HCT116 (cell line): ENCODE measurements around the gene FNDC5. TPM values are rescaled to one million over a fixed set of nuclear protein-coding genes. Genes with fewer than 3 reads are reported as not detected.

Source experiments
- ATAC-seq: fragments of 200-7000 bp; cut with Tn5 transposase; 2 replicates; pipeline ENCODE4 v1.9.1; 2020; ENCODE audit warnings: mild to moderate bottlenecking, moderate library complexity
- BruUV-seq: library from RNA; stranded (reverse); fragments of 400-500 nt; replicated peaks from 2 replicates; lab custom pipeline; 2021; lab: Mats Ljungman, UMichigan
- CTCF ChIA-PET: fragments of 300-600 bp; sonication (Branson Sonifier 250); formaldehyde crosslinking; loops from one replicate; lab custom pipeline; 2021; ENCODE audit warnings: antibody characterized with exemption; lab: Charles Lee
- POLR2A ChIA-PET: fragments of 300-600, 350-600 bp; sonication (Branson Sonifier 250); formaldehyde crosslinking; loops from one replicate; lab custom pipeline; 2021; ENCODE audit warnings: antibody characterized with exemption; lab: Charles Lee
- RAD21 ChIA-PET, 2 experiments: fragments of 300-600 bp; sonication (Branson Sonifier 250); formaldehyde crosslinking; loops; one replicate each; lab custom pipeline; 2023; ENCODE audit warnings: low total read pairs in 2 of 2; ENCODE audit not compliant: uncharacterized antibody in 2 of 2, unreplicated experiment in 2 of 2, low non-redundant PET in 1 of 2; lab: Charles Lee
- DNase-seq: peaks from one replicate; pipeline ENCODE4 v3.0.0-alpha.2; 2010; ENCODE audit warnings: low read depth, low spot score
- H2AFZ ChIP-seq: fragments of 200-600 bp; shearing (Covaris generic), sonication (generic); 2 replicates; pipeline ENCODE4 v1.6.1; 2017; ENCODE audit warnings: low read depth, mixed run types, mixed read lengths, antibody characterized with exemption, low read length; ENCODE audit not compliant: poor library complexity, severe bottlenecking
- H3K27ac ChIP-seq: 2 replicates; pipeline ENCODE4 v1.5.1; 2012; ENCODE audit warnings: low read depth, low read length
- H3K27me3 ChIP-seq: fragments of 200-600 bp; sonication (generic); 2 replicates; pipeline ENCODE4 v1.6.1; 2016; ENCODE audit warnings: mixed run types, low read length, mixed read lengths; ENCODE audit not compliant: insufficient read depth
- H3K36me3 ChIP-seq, 2 experiments: fragments of 200-500 bp in 1 of 2; fragments of 200-600 bp in 1 of 2; sonication (Bioruptor generic) in 1 of 2; sonication (generic) in 1 of 2; 2 replicates each; pipeline versions ENCODE4 v1.5.1 to v1.6.1; 2014 to 2016; ENCODE audit warnings: low read length in 2 of 2, inconsistent platforms in 1 of 2, mixed read lengths in 1 of 2, mixed run types in 1 of 2; ENCODE audit not compliant: insufficient read depth in 2 of 2, control insufficient read depth in 1 of 2
- H3K4me1 ChIP-seq, 2 experiments: fragments of 200-600 bp in 1 of 2; sonication (generic) in 1 of 2; 2 replicates each; pipeline versions ENCODE4 v1.5.1 to v1.6.1; 2012 to 2017; ENCODE audit warnings: low read length in 2 of 2, inconsistent platforms in 1 of 2, mild to moderate bottlenecking in 1 of 2, mixed read lengths in 1 of 2, mixed run types in 1 of 2, moderate library complexity in 1 of 2; ENCODE audit not compliant: insufficient read depth in 2 of 2, control insufficient read depth in 1 of 2
- H3K4me2 ChIP-seq: fragments of 200-600 bp; sonication (generic); 2 replicates; pipeline ENCODE4 v1.6.1; 2017; ENCODE audit warnings: mixed run types, low read length, mixed read lengths
- H3K4me3 ChIP-seq, 2 experiments: fragments of 200-600 bp in 1 of 2; sonication (generic) in 1 of 2; replicated peaks in 1 of 2; 2 replicates each; pipeline ENCODE4 v1.5.1; 2011 to 2016; ENCODE audit warnings: low read length in 2 of 2, control low read depth in 1 of 2, low read depth in 1 of 2, mild to moderate bottlenecking in 1 of 2, mixed read lengths in 1 of 2, mixed run types in 1 of 2
- H3K79me2 ChIP-seq: fragments of 200-600 bp; sonication (generic); 2 replicates; pipeline ENCODE4 v1.6.1; 2017; ENCODE audit warnings: mild to moderate bottlenecking, mixed run types, low read length, moderate library complexity, mixed read lengths; ENCODE audit not compliant: insufficient read depth
- H3K9ac ChIP-seq: fragments of 200-600 bp; sonication (generic); 2 replicates; pipeline ENCODE4 v1.6.1; 2016; ENCODE audit warnings: low read length, mixed read lengths
- H3K9me2 ChIP-seq: fragments of 200-600 bp; sonication (generic), shearing (Covaris generic); 2 replicates; pipeline ENCODE4 v1.6.1; 2017; ENCODE audit warnings: mixed run types, mild to moderate bottlenecking, moderate library complexity; ENCODE audit not compliant: insufficient read depth
- H3K9me3 ChIP-seq, 2 experiments: fragments of 200-500 bp in 1 of 2; fragments of 200-600 bp in 1 of 2; sonication (Bioruptor generic) in 1 of 2; sonication (generic) in 1 of 2; 2 replicates each; pipeline ENCODE4 v1.6.1; 2014 to 2017; ENCODE audit warnings: low read length in 2 of 2, mixed read lengths in 2 of 2, inconsistent platforms in 1 of 2, low read depth in 1 of 2, mild to moderate bottlenecking in 1 of 2, mixed run types in 1 of 2, moderate library complexity in 1 of 2; ENCODE audit not compliant: control insufficient read depth in 1 of 2, insufficient read depth in 1 of 2
- H4K20me1 ChIP-seq: fragments of 200-600 bp; sonication (generic), shearing (Covaris generic); 2 replicates; pipeline ENCODE4 v1.6.1; 2017; ENCODE audit warnings: mixed run types, mild to moderate bottlenecking, moderate library complexity; ENCODE audit not compliant: insufficient read depth
- CBX3 ChIP-seq: IDR thresholded peaks from 2 replicates; pipeline ENCODE4 v1.6.1; 2012; ENCODE audit warnings: low read depth
- CEBPB ChIP-seq: IDR thresholded peaks from 2 replicates; pipeline ENCODE4 v1.6.1; 2012; ENCODE audit warnings: low read depth
- EGR1 ChIP-seq: IDR thresholded peaks from 2 replicates; pipeline ENCODE4 v1.6.1; 2012; ENCODE audit warnings: low read depth
- ELF1 ChIP-seq: IDR thresholded peaks from 2 replicates; pipeline ENCODE4 v1.6.1; 2012; ENCODE audit warnings: low read depth, borderline replicate concordance
- EZH2phosphoT487 ChIP-seq: fragments of 200-600 bp; IDR thresholded peaks from 2 replicates; pipeline ENCODE4 v1.6.1; 2018; ENCODE audit warnings: antibody characterized with exemption, borderline replicate concordance
- FOSL1 ChIP-seq: IDR thresholded peaks from 2 replicates; pipeline ENCODE4 v1.6.1; 2012; ENCODE audit warnings: low read depth
- JUND ChIP-seq: IDR thresholded peaks from 2 replicates; pipeline ENCODE4 v1.6.1; 2012
- MAX ChIP-seq: IDR thresholded peaks from 2 replicates; pipeline ENCODE4 v1.6.1; 2012
- POLR2A ChIP-seq: IDR thresholded peaks from 2 replicates; pipeline ENCODE4 v1.7.0; 2011; ENCODE audit warnings: borderline replicate concordance; ENCODE audit not compliant: insufficient read depth, insufficient read length; ENCODE audit errors: extremely low read depth
- POLR2AphosphoS5 ChIP-seq: IDR thresholded peaks from 2 replicates; pipeline ENCODE4 v1.6.1; 2011; ENCODE audit warnings: mild to moderate bottlenecking, low read depth, low read length, moderate library complexity
- RAD21 ChIP-seq: IDR thresholded peaks from 2 replicates; pipeline ENCODE4 v1.6.1; 2012; ENCODE audit warnings: low read depth, mild to moderate bottlenecking
- REST ChIP-seq: IDR thresholded peaks from 2 replicates; pipeline ENCODE4 v1.6.1; 2012; ENCODE audit warnings: low read depth
- SIN3A ChIP-seq: IDR thresholded peaks from 2 replicates; pipeline ENCODE4 v1.6.1; 2012; ENCODE audit warnings: low read depth
- SRF ChIP-seq: IDR thresholded peaks from 2 replicates; pipeline ENCODE4 v1.6.1; 2012; ENCODE audit warnings: low read depth
- TCF7L2 ChIP-seq: IDR thresholded peaks from 2 replicates; pipeline ENCODE4 v1.7.0; 2011; ENCODE audit warnings: borderline replicate concordance, inconsistent platforms; ENCODE audit not compliant: insufficient read depth, insufficient read length; ENCODE audit errors: extremely low read depth
- ZFX ChIP-seq: fragments of 450-650 bp; IDR thresholded peaks from 2 replicates; pipeline ENCODE4 v1.6.1; 2017
- ZNF274 ChIP-seq: fragments of 200-500 bp; sonication (Bioruptor generic); IDR thresholded peaks from 2 replicates; pipeline ENCODE4 v1.6.1; 2014; ENCODE audit warnings: mild to moderate bottlenecking, low read depth, low read length, inconsistent platforms
- intact Hi-C: fragments of 100-400 bp; cut with micrococcal nuclease; formaldehyde crosslinking; loops from 2 replicates; pipeline ENCODE4 v1.10.0; 2022
- total RNA-seq: library from RNA; stranded (reverse); gene quantifications from one replicate; pipeline ENCODE4 v1.2.1, GENCODE V29; 2021; ENCODE audit not compliant: unreplicated experiment
- TF ChIP-seq, protein P1 (sequence below): IDR thresholded peaks from 2 replicates; pipeline ENCODE4 v1.6.1; 2012

The FNDC5 gene
- total RNA-seq, 1 experiment from 2014 or later, result not detected

DNA sequence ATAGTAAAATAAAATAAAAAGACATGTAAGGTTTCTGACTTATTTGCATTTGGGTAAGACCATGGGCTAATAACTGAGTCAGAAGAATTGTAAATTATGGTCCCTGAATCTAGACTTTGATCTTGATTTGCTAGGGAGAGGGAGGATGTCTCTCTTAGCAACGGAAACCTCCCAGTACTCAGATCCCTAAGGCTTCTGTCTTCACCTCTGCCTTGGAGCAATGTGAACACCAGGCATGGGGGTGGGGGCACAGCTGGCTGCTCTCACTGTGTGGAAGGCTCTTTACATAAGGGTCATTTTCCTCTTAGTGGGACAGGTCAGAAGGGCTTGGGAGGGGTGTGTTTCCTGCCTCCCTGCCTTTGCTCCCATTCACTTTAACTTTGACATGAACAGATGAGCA is 47.5 kb upstream of the FNDC5 start:
- no TSS peak for BruUV-seq
- DNase-seq, result no peak
- Histone ChIP-seq H3K36me3 (no peaks in the 10 kb centered on the region), H3K9me2 (no peaks in the 10 kb centered on the region), H3K27me3 (no peaks in the 10 kb centered on the region), H3K9me3 (no peaks in the 10 kb centered on the region), H3K9ac (no peak overlapping the region), H3K27ac (no peak overlapping the region)
- TF ChIP-seq RAD21 (no peak), CEBPB (no peak), FOSL1 (no peak), ZFX (no peak), TCF7L2 (no peak), POLR2A (no peak), ELF1 (no peak), SRF (no peak), SIN3A (no peak), EGR1 (no peak), REST (no peak), POLR2AphosphoS5 (no peak), MAX (no peak), EZH2phosphoT487 (no peak), ZNF274 (no peak), CBX3 (no peak), JUND (no peak)
- TF ChIP-seq, protein P1, sequence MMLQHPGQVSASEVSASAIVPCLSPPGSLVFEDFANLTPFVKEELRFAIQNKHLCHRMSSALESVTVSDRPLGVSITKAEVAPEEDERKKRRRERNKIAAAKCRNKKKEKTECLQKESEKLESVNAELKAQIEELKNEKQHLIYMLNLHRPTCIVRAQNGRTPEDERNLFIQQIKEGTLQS, result no peak
- TF ChIP-seq, all 23 proteins: peak for 0
- Histone ChIP-seq H3K4me2 (no peak overlapping the region), H3K4me3 (no peak overlapping the region), H3K4me1 (no peaks in the 10 kb centered on the region), H2AFZ (no peak overlapping the region), H4K20me1 (no peaks in the 10 kb centered on the region), H3K79me2 (no peaks in the 10 kb centered on the region)
- ChIA-PET RAD21 (no interaction called here), CTCF (no interaction called here), POLR2A (no interaction called here)
- ATAC-seq, result no peak
- intact Hi-C loops, result no loop called here
